Fibroblast of peridontal ligament (primary cell): ENCODE data around the gene IFI44.

Experiments
- DNase-seq: peaks from one replicate; pipeline ENCODE4 v3.0.0-alpha.2; 2010; ENCODE audit errors: extremely low read depth

Gene IFI44

DNA sequence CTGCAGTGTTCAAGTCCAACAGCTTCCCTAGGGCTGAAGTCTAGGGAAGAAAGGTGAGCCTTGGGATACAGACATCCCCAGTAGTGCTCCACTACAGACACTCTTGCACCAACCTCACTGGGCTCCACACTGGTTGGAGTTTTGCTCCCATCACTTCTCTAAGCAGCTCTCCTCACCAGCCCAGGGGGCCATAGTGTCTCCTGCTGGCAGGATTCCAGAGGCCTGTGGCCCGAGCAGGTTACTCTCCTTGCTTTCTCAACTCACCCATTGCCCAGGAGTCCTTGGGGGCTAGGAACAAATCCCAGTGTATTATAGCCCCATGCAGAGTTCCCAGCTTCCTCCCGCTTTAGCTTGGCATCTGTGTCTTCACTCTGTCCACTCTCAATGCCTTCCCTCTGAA, 52.8 kb downstream of the IFI44 start:
- DNase-seq: no peak

DNA sequence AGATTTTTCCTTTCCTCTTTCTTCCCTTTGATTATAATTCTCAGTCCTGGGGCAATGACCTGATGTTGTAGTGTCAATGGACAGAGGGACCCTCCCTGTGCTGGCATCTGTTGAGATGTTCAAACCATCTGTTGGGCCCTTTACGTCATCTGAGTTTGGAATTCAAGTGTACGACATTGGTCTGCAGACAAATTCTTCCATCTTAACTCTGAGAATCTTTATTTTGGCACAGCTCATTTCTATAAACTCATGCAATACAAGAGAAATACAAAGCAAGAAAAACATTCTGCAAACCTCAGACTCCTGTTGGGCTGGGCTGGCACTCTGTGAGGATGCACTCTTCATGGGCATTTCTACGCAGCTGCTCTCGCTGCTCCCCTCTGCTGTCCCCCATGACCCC, 54.2 kb downstream of the IFI44 start:
- DNase-seq: peak; percentile 54

DNA sequence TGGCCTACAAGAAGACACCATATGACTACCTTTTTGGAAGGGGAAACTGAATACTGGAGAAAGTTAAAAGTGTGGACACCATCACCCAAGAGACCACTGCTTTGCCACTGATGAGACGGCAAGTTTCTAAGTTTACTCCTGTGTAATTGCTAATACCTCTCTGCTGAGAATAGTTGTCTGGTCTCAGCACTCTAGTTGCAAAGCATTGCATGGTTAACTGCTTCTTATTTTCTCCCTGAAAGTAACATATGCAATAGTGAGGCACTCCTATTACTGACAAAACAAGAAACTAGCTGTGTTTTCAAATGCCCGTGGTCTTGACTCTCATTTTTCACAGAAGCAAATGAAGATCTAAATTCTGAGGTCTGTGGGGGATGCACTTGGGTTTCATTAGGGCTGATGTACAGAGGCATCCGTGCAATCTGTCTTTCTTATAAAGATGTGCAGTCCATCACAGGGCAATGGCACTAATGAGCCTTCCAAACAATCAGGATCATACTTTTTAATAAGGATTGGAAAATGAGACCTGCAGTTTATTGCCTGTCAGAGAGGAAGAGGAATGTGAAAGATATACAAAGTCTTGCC, 62.9 kb downstream of the IFI44 start:
- no peak for DNase-seq

- DNase-seq: peak; percentile 51
Measured at GRCh38 chr1:78713297-78713696, 63.7 kb downstream of the IFI44 start.
